Activated CD8-positive, alpha-beta T cell treated with anti-CD3 and anti-CD28 coated beads, Interleukin-2, amount 10 ng/mL, durations not matched to agents 7 days and 5 days (primary cell): ENCODE measurements around the gene TMEM40. TPM values are rescaled to one million over a fixed set of nuclear protein-coding genes. Genes with fewer than 3 reads are reported as not detected.
"Not testable (repeated sequence)": the region's sequence is repeated elsewhere in the genome, so short reads cannot be mapped to it uniquely, and the experiment has no call there.

Experiments
- ATAC-seq: fragments of 150-1000 bp; cut with Tn5 transposase; one replicate; pipeline ENCODE4 v1.10.0; 2021; ENCODE audit warnings: moderate library complexity
- CTCF ChIA-PET: fragments of 350-600 bp; sonication (Branson Sonifier 250); formaldehyde crosslinking; loops from one replicate; lab custom pipeline; 2021; ENCODE audit warnings: antibody characterized with exemption; lab: Charles Lee
- POLR2A ChIA-PET: fragments of 350-600 bp; sonication (Branson Sonifier 250); formaldehyde crosslinking; loops from one replicate; lab custom pipeline; 2021; ENCODE audit warnings: antibody characterized with exemption; lab: Charles Lee
- DNase-seq: peaks from one replicate; pipeline ENCODE4 v3.0.0-alpha.2; 2020
- H3K27ac Mint-ChIP-seq: one replicate; pipeline ENCODE4 v1.8.0; 2021; ENCODE audit warnings: mild to moderate bottlenecking, mixed read lengths
- H3K27me3 Mint-ChIP-seq: one replicate; pipeline ENCODE4 v1.8.0; 2021; ENCODE audit warnings: low read depth, mixed read lengths
- H3K36me3 Mint-ChIP-seq: one replicate; pipeline ENCODE4 v1.8.0; 2021; ENCODE audit warnings: low read depth, mixed read lengths
- H3K4me1 Mint-ChIP-seq: one replicate; pipeline ENCODE4 v1.8.0; 2021; ENCODE audit warnings: low read depth, mixed read lengths
- H3K4me3 Mint-ChIP-seq: one replicate; pipeline ENCODE4 v1.8.0; 2021; ENCODE audit warnings: mild to moderate bottlenecking, mixed read lengths
- H3K9me3 Mint-ChIP-seq: one replicate; pipeline ENCODE4 v1.8.0; 2022; ENCODE audit warnings: mixed read lengths; ENCODE audit not compliant: insufficient read depth
- total RNA-seq, 2 experiments: library from RNA; stranded (reverse); gene quantifications; one replicate each; pipeline ENCODE4 v1.2.3, GENCODE V29; 2021

Gene TMEM40
- total RNA-seq, 2 experiments from 2014 or later = not detected

DNA sequence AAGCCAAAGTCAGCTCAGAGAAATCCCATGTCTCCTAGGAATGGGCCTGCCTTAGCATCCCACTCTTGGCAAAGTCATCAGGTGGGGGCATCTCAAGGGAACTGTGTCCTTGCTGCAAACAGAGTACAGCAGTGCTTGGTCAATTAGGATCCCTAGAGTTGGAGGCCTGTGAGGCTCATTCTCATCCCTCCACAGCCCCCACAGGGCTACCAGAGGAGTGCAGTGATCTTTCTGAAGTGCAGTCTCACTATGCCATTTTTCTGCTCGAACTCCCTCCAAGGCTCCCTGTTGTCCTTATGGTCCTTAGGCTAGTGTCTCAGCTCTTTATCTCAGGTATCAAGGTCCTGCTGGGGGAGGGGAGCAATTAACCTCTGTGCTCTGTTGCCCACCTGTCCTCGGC, 31.1 kb downstream of the TMEM40 start:
- ChIA-PET CTCF (no interaction called here), POLR2A (no interaction called here)
- no peaks in the 10 kb centered on the region for H3K9me3 Mint-ChIP-seq
- H3K27me3 Mint-ChIP-seq = peaks cover 3% of the 10 kb centered on the region
- H3K27ac Mint-ChIP-seq = no peak overlapping the region
- no peak for DNase-seq
- H3K36me3 Mint-ChIP-seq = no peaks in the 10 kb centered on the region
- ATAC-seq = no peak
- H3K4me1 Mint-ChIP-seq = no peaks in the 10 kb centered on the region
- no peak overlapping the region for H3K4me3 Mint-ChIP-seq

DNA sequence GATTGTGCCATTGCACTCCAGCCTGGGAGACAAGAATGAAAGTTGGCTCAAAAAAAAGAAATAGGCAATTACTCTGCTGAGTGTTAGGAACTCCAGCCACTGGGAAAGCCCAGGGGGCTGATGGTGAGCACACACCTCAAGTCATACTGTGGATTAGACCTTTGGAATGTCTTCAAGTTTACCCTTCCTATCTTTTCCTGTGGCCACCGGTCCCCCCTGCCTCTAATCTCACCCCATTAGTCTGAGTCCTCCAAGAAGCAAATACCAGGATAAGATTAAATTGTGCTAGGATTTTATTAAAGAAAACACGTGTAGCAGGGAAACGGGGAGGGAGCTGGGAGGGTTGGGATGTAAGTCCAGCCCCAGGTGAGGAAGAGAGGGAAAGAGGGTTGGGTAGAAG, 31.6 kb downstream of the TMEM40 start:
- CTCF ChIA-PET = no interaction called here
- H3K9me3 Mint-ChIP-seq = no peaks in the 10 kb centered on the region
- no peaks in the 10 kb centered on the region for H3K4me1 Mint-ChIP-seq
- H3K36me3 Mint-ChIP-seq = no peaks in the 10 kb centered on the region
- DNase-seq (no peak), ATAC-seq (no peak)
- POLR2A ChIA-PET = no interaction called here
- no peak overlapping the region for H3K27ac Mint-ChIP-seq
- H3K27me3 Mint-ChIP-seq = peaks cover 3% of the 10 kb centered on the region
- no peak overlapping the region for H3K4me3 Mint-ChIP-seq

GRCh38 chr3:12725436-12725835, 33.6 kb downstream of the TMEM40 start:
- Mint-ChIP-seq H3K27ac (no peak overlapping the region), H3K4me3 (no peak overlapping the region), H3K27me3 (peaks cover 3% of the 10 kb centered on the region), H3K4me1 (no peaks in the 10 kb centered on the region), H3K9me3 (no peaks in the 10 kb centered on the region), H3K36me3 (no peaks in the 10 kb centered on the region)
- ATAC-seq (no peak), DNase-seq (no peak)
- ChIA-PET POLR2A (no interaction called here), CTCF (no interaction called here)

DNA sequence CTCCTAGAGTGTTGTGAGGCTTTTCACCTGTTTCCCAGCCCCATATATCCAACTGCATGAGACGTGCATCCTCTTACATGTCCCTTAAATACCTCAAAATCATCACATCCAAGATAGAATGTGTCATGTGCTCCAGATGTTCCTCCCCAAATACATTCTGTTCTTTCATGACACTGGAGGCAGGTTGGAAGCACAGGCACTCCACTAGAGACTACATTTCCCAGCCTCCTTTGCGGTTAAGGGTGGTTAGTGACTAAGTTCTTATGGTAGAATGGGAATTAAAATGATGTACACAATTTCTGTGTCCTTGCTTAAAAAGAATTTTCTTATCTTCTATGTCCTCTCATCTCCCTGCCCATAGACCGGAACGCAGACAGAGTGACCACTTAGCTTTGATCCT, 34.3 kb downstream of the TMEM40 start:
- CTCF ChIA-PET = no interaction called here
- H3K4me3 Mint-ChIP-seq = no peak overlapping the region
- no peaks in the 10 kb centered on the region for H3K36me3 Mint-ChIP-seq
- peaks cover 5% of the 10 kb centered on the region for H3K4me1 Mint-ChIP-seq
- peaks cover 1% of the 10 kb centered on the region for H3K27me3 Mint-ChIP-seq
- no peaks in the 10 kb centered on the region for H3K9me3 Mint-ChIP-seq
- H3K27ac Mint-ChIP-seq = no peak overlapping the region
- DNase-seq (no peak), ATAC-seq (no peak)
- POLR2A ChIA-PET = no interaction called here

- H3K4me3 Mint-ChIP-seq, H3K36me3 Mint-ChIP-seq, H3K4me1 Mint-ChIP-seq, H3K9me3 Mint-ChIP-seq, ATAC-seq, POLR2A ChIA-PET, DNase-seq, H3K27me3 Mint-ChIP-seq, H3K27ac Mint-ChIP-seq: not testable (repeated sequence)
- CTCF ChIA-PET = interaction anchor here (0.6 kb wide), 1 partner anchor 41 kb away, joined by 3 read pairs; no protein-coding TSS in a partner anchor
Measured at GRCh38 chr3:12723362-12723761, 35.7 kb downstream of the TMEM40 start.

GRCh38 chr3:12722226-12722625, 36.8 kb downstream of the TMEM40 start:
- H3K4me1 Mint-ChIP-seq = peaks cover 9% of the 10 kb centered on the region
- ChIA-PET CTCF (interaction anchor here (0.8 kb wide), 2 partner anchors 22 to 65 kb away, joined by 3 read pairs; no protein-coding TSS in a partner anchor), POLR2A (interaction anchor here (0.6 to 0.7 kb wide), 2 partner anchors 22 to 183 kb away, joined by 3 read pairs; no protein-coding TSS in a partner anchor)
- no peak overlapping the region for H3K4me3 Mint-ChIP-seq
- no peaks in the 10 kb centered on the region for H3K36me3 Mint-ChIP-seq
- peaks cover 1% of the 10 kb centered on the region for H3K27me3 Mint-ChIP-seq
- ATAC-seq (no peak), DNase-seq (no peak)
- H3K27ac Mint-ChIP-seq = no peak overlapping the region
- no peaks in the 10 kb centered on the region for H3K9me3 Mint-ChIP-seq

DNA sequence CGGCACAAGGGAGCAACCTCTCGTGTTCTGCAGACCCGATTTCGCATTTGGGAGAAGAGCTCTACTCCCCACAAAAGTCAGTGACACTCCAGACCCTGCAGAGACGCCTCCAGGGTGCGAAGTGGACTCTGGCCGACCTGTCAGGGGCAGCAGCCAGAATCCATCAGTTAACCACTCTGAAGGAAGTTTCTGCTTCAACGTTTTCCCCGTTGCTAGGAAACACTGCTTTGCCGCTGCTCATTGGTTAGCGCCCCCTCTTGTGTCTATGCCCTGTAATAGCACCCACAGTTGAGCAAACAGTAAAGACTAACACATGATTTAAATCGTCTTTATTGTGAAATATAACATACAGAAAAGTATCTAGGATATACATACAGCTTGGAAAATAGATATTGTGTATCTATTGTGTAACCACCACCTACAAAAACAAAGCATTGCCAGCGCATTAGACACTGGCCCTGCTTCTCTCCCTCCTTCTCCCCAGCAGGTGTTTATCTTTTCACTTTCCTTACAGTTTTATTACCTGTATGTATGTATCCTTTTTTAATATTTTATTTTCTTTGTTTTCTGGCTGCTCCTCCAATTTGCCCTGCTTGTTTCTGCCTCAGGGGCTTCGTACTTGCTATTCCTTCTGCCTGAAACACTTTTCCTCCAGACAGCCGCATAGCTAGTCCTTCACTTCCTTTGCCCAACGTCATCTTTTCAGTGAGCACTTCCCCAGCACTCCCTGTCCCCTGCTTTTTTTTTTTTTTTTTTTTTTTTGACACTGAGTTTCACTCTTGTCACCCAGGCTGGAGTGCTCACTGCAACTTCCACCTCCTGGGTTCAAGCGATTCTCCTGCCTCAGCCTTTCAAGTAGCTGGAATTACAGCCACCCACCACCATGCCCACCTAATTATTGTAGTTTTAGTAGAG, 38.8 kb downstream of the TMEM40 start:
- Mint-ChIP-seq H3K27me3 (no peaks in the 10 kb centered on the region), H3K36me3 (no peaks in the 10 kb centered on the region), H3K4me1 (peaks cover 9% of the 10 kb centered on the region), H3K4me3 (no peak overlapping the region), H3K9me3 (no peaks in the 10 kb centered on the region), H3K27ac (no peak overlapping the region)
- POLR2A ChIA-PET = no interaction called here
- ATAC-seq = peak; percentile 93
- peak; percentile 83 for DNase-seq
- CTCF ChIA-PET = interaction anchor here (0.6 to 3.0 kb wide), 17 partner anchors 12 to 240 kb away, joined by 3 to 20 read pairs (median 4); partner anchors contain the start of genes RPL32 and TSEN2

GRCh38 chr3:12719541-12719940, 39.5 kb downstream of the TMEM40 start:
- Mint-ChIP-seq H3K27me3 (no peaks in the 10 kb centered on the region), H3K4me1 (peaks cover 9% of the 10 kb centered on the region), H3K9me3 (no peaks in the 10 kb centered on the region), H3K36me3 (no peaks in the 10 kb centered on the region), H3K4me3 (no peak overlapping the region), H3K27ac (no peak overlapping the region)
- ATAC-seq (peak; percentile 27), DNase-seq (no peak)
- POLR2A ChIA-PET = no interaction called here
- CTCF ChIA-PET = interaction anchor here (0.6 to 3.0 kb wide), 14 partner anchors 12 to 239 kb away, joined by 3 to 20 read pairs (median 4); partner anchors contain the start of genes RPL32 and TSEN2

- POLR2A ChIA-PET = no interaction called here
Measured at GRCh38 chr3:12716605-12717151, 42.4 kb downstream of the TMEM40 start.

GRCh38 chr3:12714278-12714677, 44.8 kb downstream of the TMEM40 start:
- no peak for DNase-seq
- POLR2A ChIA-PET = no interaction called here
- Mint-ChIP-seq H3K4me3 (no peak overlapping the region), H3K27me3 (peaks cover 3% of the 10 kb centered on the region), H3K9me3 (no peaks in the 10 kb centered on the region), H3K36me3 (no peaks in the 10 kb centered on the region), H3K4me1 (no peaks in the 10 kb centered on the region), H3K27ac (no peak overlapping the region)
- ATAC-seq = no peak
- CTCF ChIA-PET = no interaction called here

More at GRCh38 chr3:12716605-12717151, 42.4 kb downstream of the TMEM40 start:
- ATAC-seq (no peak), DNase-seq (no peak)
- H3K9me3 Mint-ChIP-seq = no peaks in the 10 kb centered on the region
- H3K4me3 Mint-ChIP-seq = no peak overlapping the region
- H3K36me3 Mint-ChIP-seq = no peaks in the 10 kb centered on the region
- H3K4me1 Mint-ChIP-seq = peaks cover 9% of the 10 kb centered on the region
- H3K27ac Mint-ChIP-seq = no peak overlapping the region
- H3K27me3 Mint-ChIP-seq = no peaks in the 10 kb centered on the region
- CTCF ChIA-PET = no interaction called here

DNA sequence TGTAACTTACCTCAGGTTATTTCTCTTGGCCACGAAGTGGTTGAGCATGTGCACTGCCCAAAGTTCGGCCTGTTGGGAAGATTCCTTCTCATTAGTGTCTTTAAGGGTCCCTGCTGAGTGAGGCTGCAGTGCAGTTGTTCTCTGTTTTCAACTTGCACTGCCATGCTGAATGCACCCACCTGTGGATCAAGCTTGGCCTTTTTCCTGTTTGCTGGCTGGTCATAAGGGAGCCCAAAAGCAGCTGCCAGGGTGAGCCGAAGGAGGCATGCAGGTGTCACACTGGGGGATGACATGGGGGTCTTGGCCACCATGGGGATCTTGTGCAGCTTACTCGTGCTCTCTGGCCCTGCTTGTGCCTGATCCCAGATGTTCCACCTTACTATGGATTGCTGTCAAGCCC, 49.0 kb downstream of the TMEM40 start:
- Mint-ChIP-seq H3K36me3 (no peaks in the 10 kb centered on the region), H3K27ac (no peak overlapping the region), H3K27me3 (peaks cover 12% of the 10 kb centered on the region), H3K9me3 (no peaks in the 10 kb centered on the region), H3K4me1 (no peaks in the 10 kb centered on the region), H3K4me3 (no peak overlapping the region)
- CTCF ChIA-PET = interaction anchor here (1.0 to 5.1 kb wide), 2 partner anchors 9 to 100 kb away, joined by 3 to 20 read pairs; no protein-coding TSS in a partner anchor
- DNase-seq = no peak
- POLR2A ChIA-PET = no interaction called here
- ATAC-seq = no peak

- no peaks in the 10 kb centered on the region for H3K36me3 Mint-ChIP-seq
- H3K27ac Mint-ChIP-seq = no peak overlapping the region
- H3K4me3 Mint-ChIP-seq = no peak overlapping the region
- ChIA-PET CTCF (interaction anchor here (1.0 to 5.1 kb wide), 2 partner anchors 10 to 101 kb away, joined by 3 to 20 read pairs; no protein-coding TSS in a partner anchor), POLR2A (no interaction called here)
- peaks cover 12% of the 10 kb centered on the region for H3K27me3 Mint-ChIP-seq
- H3K4me1 Mint-ChIP-seq = no peaks in the 10 kb centered on the region
- no peaks in the 10 kb centered on the region for H3K9me3 Mint-ChIP-seq
- DNase-seq = no peak
- ATAC-seq = no peak
Measured at GRCh38 chr3:12709334-12709733, 49.7 kb downstream of the TMEM40 start.
